ENCODE measurements around the gene STPG1. TPM values are rescaled to one million over a fixed set of nuclear protein-coding genes. Genes with fewer than 3 reads are reported as not detected.

The STPG1 gene
- total RNA-seq, 1 donor from 2014 or later, result 9.2 TPM

DNA sequence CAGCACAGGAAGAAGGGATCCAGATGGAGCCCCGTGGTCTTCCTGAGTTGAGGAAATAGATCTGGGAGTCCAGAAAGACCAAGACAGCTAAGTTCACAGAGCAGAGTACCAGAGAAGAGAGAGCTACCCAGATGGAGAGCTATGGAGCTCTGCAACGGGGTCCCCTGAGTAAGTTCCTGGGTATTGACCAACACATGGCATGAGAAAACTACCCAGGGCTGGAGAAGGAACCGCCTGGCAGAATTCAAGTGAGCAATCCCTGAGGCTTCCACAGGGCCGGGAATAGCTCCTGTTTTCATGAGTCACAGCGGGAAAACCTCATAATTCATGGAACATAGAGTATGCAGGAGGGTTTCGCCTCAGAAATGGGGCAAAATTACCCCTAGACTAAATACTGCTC, 19.7 kb downstream of the STPG1 start:
- Histone ChIP-seq H3K79me2 (ENCODE audit: insufficient read depth, low read length) (no peaks in the 10 kb centered on the region), H3K36me3 (ENCODE audit: insufficient read depth, low read length) (no peaks in the 10 kb centered on the region), H2AFZ (ENCODE audit: low read depth, low read length) (no peak overlapping the region), H3K27ac (ENCODE audit: low read depth, low read length) (peak overlapping the region; percentile 29), H3K27me3 (ENCODE audit: insufficient read depth, low read length) (no peaks in the 10 kb centered on the region), H3K4me1 (ENCODE audit: insufficient read depth, low read length) (peaks cover 20% of the 10 kb centered on the region), H3K4me2 (ENCODE audit: low read length) (peak overlapping the region; percentile 36), H3K9ac (ENCODE audit: low read length) (peak overlapping the region; percentile 22), H4K20me1 (ENCODE audit: insufficient read depth, low read length) (no peaks in the 10 kb centered on the region), H3K9me3 (ENCODE audit: insufficient read depth, low read depth, low read length) (no peaks in the 10 kb centered on the region), H3K4me3 (ENCODE audit: insufficient read depth, low read depth, low read length) (no peak overlapping the region)
- no peak for TF ChIP-seq EZH2 (IDR thresholded peaks at IDR 0.05; ENCODE audit: insufficient read depth, low read length)
- TF ChIP-seq, protein P1, sequence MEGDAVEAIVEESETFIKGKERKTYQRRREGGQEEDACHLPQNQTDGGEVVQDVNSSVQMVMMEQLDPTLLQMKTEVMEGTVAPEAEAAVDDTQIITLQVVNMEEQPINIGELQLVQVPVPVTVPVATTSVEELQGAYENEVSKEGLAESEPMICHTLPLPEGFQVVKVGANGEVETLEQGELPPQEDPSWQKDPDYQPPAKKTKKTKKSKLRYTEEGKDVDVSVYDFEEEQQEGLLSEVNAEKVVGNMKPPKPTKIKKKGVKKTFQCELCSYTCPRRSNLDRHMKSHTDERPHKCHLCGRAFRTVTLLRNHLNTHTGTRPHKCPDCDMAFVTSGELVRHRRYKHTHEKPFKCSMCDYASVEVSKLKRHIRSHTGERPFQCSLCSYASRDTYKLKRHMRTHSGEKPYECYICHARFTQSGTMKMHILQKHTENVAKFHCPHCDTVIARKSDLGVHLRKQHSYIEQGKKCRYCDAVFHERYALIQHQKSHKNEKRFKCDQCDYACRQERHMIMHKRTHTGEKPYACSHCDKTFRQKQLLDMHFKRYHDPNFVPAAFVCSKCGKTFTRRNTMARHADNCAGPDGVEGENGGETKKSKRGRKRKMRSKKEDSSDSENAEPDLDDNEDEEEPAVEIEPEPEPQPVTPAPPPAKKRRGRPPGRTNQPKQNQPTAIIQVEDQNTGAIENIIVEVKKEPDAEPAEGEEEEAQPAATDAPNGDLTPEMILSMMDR (IDR thresholded peaks at IDR 0.05; ENCODE audit: insufficient read depth, low read depth, low read length), result no peak
- Mint-ChIP-seq H3K27ac (ENCODE audit: unreplicated experiment) (peak overlapping the region; percentile 94), H3K4me3 (ENCODE audit: unreplicated experiment) (peak overlapping the region; percentile 9), H3K36me3 (ENCODE audit: low read depth, unreplicated experiment) (no peaks in the 10 kb centered on the region), H3K9me3 (ENCODE audit: unreplicated experiment) (no peaks in the 10 kb centered on the region), H3K27me3 (ENCODE audit: low read depth, unreplicated experiment) (no peaks in the 10 kb centered on the region), H3K4me1 (ENCODE audit: low read depth, unreplicated experiment) (peaks cover 34% of the 10 kb centered on the region)
- FAIRE-seq, result peak; percentile 54
- DNase-seq (ENCODE audit: low read depth), result peak; percentile 71

DNA sequence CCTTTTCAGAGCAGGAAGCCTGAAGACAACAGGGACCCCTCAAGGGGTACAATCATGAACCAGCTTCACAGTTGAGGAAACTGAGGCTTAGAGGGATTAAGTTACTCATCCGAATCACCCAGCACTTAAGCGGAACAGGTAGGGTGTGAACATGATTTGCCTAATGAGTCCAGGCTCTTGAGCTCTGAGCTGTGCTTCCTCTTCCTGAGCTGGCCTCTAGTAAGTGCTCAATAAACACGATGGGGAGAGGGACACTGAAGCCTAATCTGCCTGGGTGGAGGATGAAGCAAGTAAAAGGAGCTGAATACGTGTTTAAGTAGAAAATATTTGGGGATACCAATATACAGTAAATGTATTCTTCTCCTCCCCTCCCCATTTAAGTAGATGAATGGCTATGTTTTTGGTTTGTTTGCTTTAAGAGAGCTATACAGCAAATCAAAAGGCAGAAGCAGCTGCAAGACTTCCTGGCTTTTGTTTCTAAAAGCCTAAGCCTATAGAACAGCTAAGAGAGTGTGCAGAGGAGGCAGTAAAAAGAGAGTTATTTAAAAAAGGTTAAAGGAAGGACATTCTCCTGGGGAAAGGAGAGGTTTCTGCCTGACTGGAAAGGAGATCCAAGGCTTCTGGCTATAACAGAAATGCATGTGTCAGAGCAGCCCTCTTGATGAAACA, 20.5 kb downstream of the STPG1 start:
- H3K36me3 ChIP-seq (ENCODE audit: insufficient read depth, low read length), result no peaks in the 10 kb centered on the region
- no peak for TF ChIP-seq EZH2 (IDR thresholded peaks at IDR 0.05; ENCODE audit: insufficient read depth, low read length)
- TF ChIP-seq, protein P1 (IDR thresholded peaks at IDR 0.05; ENCODE audit: insufficient read depth, low read depth, low read length), result no peak
- H3K27me3 Mint-ChIP-seq (ENCODE audit: low read depth, unreplicated experiment), result no peaks in the 10 kb centered on the region
- DNase-seq (ENCODE audit: low read depth) (no peak), FAIRE-seq (no peak)
- no peak overlapping the region for H3K4me3 Mint-ChIP-seq (ENCODE audit: unreplicated experiment)
- H3K9me3 Mint-ChIP-seq (ENCODE audit: unreplicated experiment), result no peaks in the 10 kb centered on the region
- H3K9ac ChIP-seq (ENCODE audit: low read length), result peak overlapping the region; percentile 22
- no peaks in the 10 kb centered on the region for H4K20me1 ChIP-seq (ENCODE audit: insufficient read depth, low read length)
- H3K27me3 ChIP-seq (ENCODE audit: insufficient read depth, low read length), result no peaks in the 10 kb centered on the region
- H3K79me2 ChIP-seq (ENCODE audit: insufficient read depth, low read length), result no peaks in the 10 kb centered on the region
- H3K4me1 ChIP-seq (ENCODE audit: insufficient read depth, low read length), result peaks cover 20% of the 10 kb centered on the region
- no peak overlapping the region for H3K4me3 ChIP-seq (ENCODE audit: insufficient read depth, low read depth, low read length)
- peak overlapping the region; percentile 29 for H3K27ac ChIP-seq (ENCODE audit: low read depth, low read length)
- H2AFZ ChIP-seq (ENCODE audit: low read depth, low read length), result no peak overlapping the region
- H3K9me3 ChIP-seq (ENCODE audit: insufficient read depth, low read depth, low read length), result no peaks in the 10 kb centered on the region
- H3K27ac Mint-ChIP-seq (ENCODE audit: unreplicated experiment), result peak overlapping the region; percentile 94
- no peaks in the 10 kb centered on the region for H3K36me3 Mint-ChIP-seq (ENCODE audit: low read depth, unreplicated experiment)
- peak overlapping the region; percentile 36 for H3K4me2 ChIP-seq (ENCODE audit: low read length)
- peaks cover 34% of the 10 kb centered on the region for H3K4me1 Mint-ChIP-seq (ENCODE audit: low read depth, unreplicated experiment)

DNA sequence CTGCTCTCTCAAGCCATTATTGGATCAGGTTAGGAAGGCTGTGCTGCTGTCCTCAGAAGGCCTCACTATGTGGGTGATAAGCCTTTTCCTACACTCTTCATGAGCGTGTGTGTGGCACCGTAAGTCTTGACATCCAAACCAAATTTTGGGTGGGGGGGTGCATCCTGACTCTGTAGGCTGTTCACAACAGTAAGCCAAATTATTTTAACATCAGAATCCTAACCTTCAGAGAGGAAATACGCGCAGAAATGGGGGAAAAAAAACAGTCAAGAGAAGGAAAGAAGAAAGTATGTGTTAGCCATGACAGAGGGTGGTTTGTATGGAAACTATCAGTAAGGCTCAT, 21.0 kb downstream of the STPG1 start:
- no peaks in the 10 kb centered on the region for H4K20me1 ChIP-seq (ENCODE audit: insufficient read depth, low read length)
- Mint-ChIP-seq H3K36me3 (ENCODE audit: low read depth, unreplicated experiment) (no peaks in the 10 kb centered on the region), H3K27ac (ENCODE audit: unreplicated experiment) (peak overlapping the region; percentile 22), H3K27me3 (ENCODE audit: low read depth, unreplicated experiment) (no peaks in the 10 kb centered on the region), H3K4me1 (ENCODE audit: low read depth, unreplicated experiment) (peaks cover 34% of the 10 kb centered on the region), H3K9me3 (ENCODE audit: unreplicated experiment) (no peaks in the 10 kb centered on the region), H3K4me3 (ENCODE audit: unreplicated experiment) (no peak overlapping the region)
- FAIRE-seq (no peak), DNase-seq (ENCODE audit: low read depth) (no peak)
- no peak overlapping the region for H3K9ac ChIP-seq (ENCODE audit: low read length)
- TF ChIP-seq, protein P1 (IDR thresholded peaks at IDR 0.05; ENCODE audit: insufficient read depth, low read depth, low read length), result no peak
- TF ChIP-seq EZH2 (IDR thresholded peaks at IDR 0.05; ENCODE audit: insufficient read depth, low read length), result no peak
- H3K27me3 ChIP-seq (ENCODE audit: insufficient read depth, low read length), result no peaks in the 10 kb centered on the region
- no peak overlapping the region for H3K4me2 ChIP-seq (ENCODE audit: low read length)
- H3K4me3 ChIP-seq (ENCODE audit: insufficient read depth, low read depth, low read length), result no peak overlapping the region
- no peaks in the 10 kb centered on the region for H3K36me3 ChIP-seq (ENCODE audit: insufficient read depth, low read length)
- H3K4me1 ChIP-seq (ENCODE audit: insufficient read depth, low read length), result peaks cover 20% of the 10 kb centered on the region
- no peaks in the 10 kb centered on the region for H3K9me3 ChIP-seq (ENCODE audit: insufficient read depth, low read depth, low read length)
- no peak overlapping the region for H3K27ac ChIP-seq (ENCODE audit: low read depth, low read length)
- no peaks in the 10 kb centered on the region for H3K79me2 ChIP-seq (ENCODE audit: insufficient read depth, low read length)
- H2AFZ ChIP-seq (ENCODE audit: low read depth, low read length), result no peak overlapping the region

Measured in astrocyte (in vitro differentiated cells and primary cell).